Measurements from ENCODE around the gene DCDC2C. TPM values are rescaled to one million over a fixed set of nuclear protein-coding genes. Genes with fewer than 3 reads are reported as not detected.
A peak's percentile ranks its signal among the peaks of the same experiment; 100 is the strongest.

The DCDC2C gene
- total RNA-seq, 1 donor from 2014 or later = not detected

- H3K4me1 Mint-ChIP-seq = peaks cover 6% of the 10 kb centered on the region
- H2AFZ ChIP-seq (replicated peaks) = no peak overlapping the region
- H3K27me3 ChIP-seq = no peaks in the 10 kb centered on the region
- no peaks in the 10 kb centered on the region for H4K20me1 ChIP-seq (ENCODE audit: low read depth)
- H3K27me3 Mint-ChIP-seq (ENCODE audit: insufficient read depth, low read depth) = peaks cover 2% of the 10 kb centered on the region
- peaks cover 9% of the 10 kb centered on the region for H3K9me3 Mint-ChIP-seq
- no peak overlapping the region for H3K9ac ChIP-seq
- H3K27ac ChIP-seq = no peak overlapping the region
- H3K4me1 ChIP-seq = no peaks in the 10 kb centered on the region
- H3K4me3 ChIP-seq = no peak overlapping the region
- H3K36me3 ChIP-seq = no peaks in the 10 kb centered on the region
- H3K27ac Mint-ChIP-seq = no peak overlapping the region
- H3K36me3 Mint-ChIP-seq = no peaks in the 10 kb centered on the region
- H3K4me3 Mint-ChIP-seq = no peak overlapping the region
- no peak for TF ChIP-seq EZH2phosphoT487 (IDR thresholded peaks at IDR 0.05)
- TF ChIP-seq EZH2 (IDR thresholded peaks at IDR 0.05) = no peak
- TF ChIP-seq CTCF (IDR thresholded peaks at IDR 0.05) = no peak
- no peak overlapping the region for H3K4me2 ChIP-seq
- H3K79me2 ChIP-seq (ENCODE audit: low read depth) = no peaks in the 10 kb centered on the region
- no peak for DNase-seq (ENCODE audit: low spot score)
- no peaks in the 10 kb centered on the region for H3F3A ChIP-seq (ENCODE audit: low read depth)
- H3K9me3 ChIP-seq (ENCODE audit: low read depth) = no peaks in the 10 kb centered on the region
These were observed 133.7 kb downstream of the DCDC2C start for GRCh38 chr2:3837086-3837485.

GRCh38 chr2:3838348-3838747 is 135.0 kb downstream of the DCDC2C start:
- H3K4me1 Mint-ChIP-seq = peaks cover 6% of the 10 kb centered on the region
- DNase-seq (ENCODE audit: low spot score) = no peak
- H3K9me3 Mint-ChIP-seq = peaks cover 14% of the 10 kb centered on the region
- Histone ChIP-seq H4K20me1 (ENCODE audit: low read depth) (no peaks in the 10 kb centered on the region), H3K27me3 (no peaks in the 10 kb centered on the region), H3K79me2 (ENCODE audit: low read depth) (no peaks in the 10 kb centered on the region), H3K4me1 (no peaks in the 10 kb centered on the region), H3K4me3 (no peak overlapping the region), H3K27ac (no peak overlapping the region), H3F3A (ENCODE audit: low read depth) (no peaks in the 10 kb centered on the region), H2AFZ (replicated peaks) (peak overlapping the region; percentile 50), H3K9me3 (ENCODE audit: low read depth) (no peaks in the 10 kb centered on the region), H3K36me3 (no peaks in the 10 kb centered on the region), H3K9ac (no peak overlapping the region), H3K4me2 (no peak overlapping the region)
- TF ChIP-seq EZH2phosphoT487 (IDR thresholded peaks at IDR 0.05) (no peak), EZH2 (IDR thresholded peaks at IDR 0.05) (no peak), CTCF (IDR thresholded peaks at IDR 0.05) (no peak)
- H3K27me3 Mint-ChIP-seq (ENCODE audit: insufficient read depth, low read depth) = peaks cover 2% of the 10 kb centered on the region
- H3K36me3 Mint-ChIP-seq = no peaks in the 10 kb centered on the region
- no peak overlapping the region for H3K4me3 Mint-ChIP-seq
- no peak overlapping the region for H3K27ac Mint-ChIP-seq

GRCh38 chr2:3839476-3839875 is 136.1 kb downstream of the DCDC2C start:
- TF ChIP-seq CTCF (IDR thresholded peaks at IDR 0.05) (no peak), EZH2 (IDR thresholded peaks at IDR 0.05) (no peak), EZH2phosphoT487 (IDR thresholded peaks at IDR 0.05) (no peak)

More at GRCh38 chr2:3839476-3839875, 136.1 kb downstream of the DCDC2C start:
- H3K9ac ChIP-seq = no peak overlapping the region
- H3K36me3 ChIP-seq = no peaks in the 10 kb centered on the region
- Mint-ChIP-seq H3K27ac (no peak overlapping the region), H3K9me3 (peaks cover 14% of the 10 kb centered on the region), H3K4me1 (peaks cover 6% of the 10 kb centered on the region), H3K36me3 (no peaks in the 10 kb centered on the region), H3K4me3 (no peak overlapping the region), H3K27me3 (ENCODE audit: insufficient read depth, low read depth) (peaks cover 5% of the 10 kb centered on the region)
- no peak overlapping the region for H3K4me2 ChIP-seq
- peak overlapping the region; percentile 9 for H2AFZ ChIP-seq (replicated peaks)
- no peaks in the 10 kb centered on the region for H3K79me2 ChIP-seq (ENCODE audit: low read depth)
- H3K27me3 ChIP-seq = no peaks in the 10 kb centered on the region
- H3K27ac ChIP-seq = no peak overlapping the region
- H3F3A ChIP-seq (ENCODE audit: low read depth) = no peaks in the 10 kb centered on the region
- no peaks in the 10 kb centered on the region for H3K9me3 ChIP-seq (ENCODE audit: low read depth)
- H3K4me3 ChIP-seq = no peak overlapping the region
- H3K4me1 ChIP-seq = no peaks in the 10 kb centered on the region
- DNase-seq (ENCODE audit: low spot score) = peak; percentile 4
- H4K20me1 ChIP-seq (ENCODE audit: low read depth) = no peaks in the 10 kb centered on the region

Data from neural progenitor cell (in vitro differentiated cells).